Amygdala (tissue), 56 donors: ENCODE measurements around the gene RANBP1.

Experiments
- DNase-seq, 56 donors: peaks; one replicate each; lab custom pipeline; 2025; lab: John Stamatoyannopoulos, UW

Gene RANBP1

DNA sequence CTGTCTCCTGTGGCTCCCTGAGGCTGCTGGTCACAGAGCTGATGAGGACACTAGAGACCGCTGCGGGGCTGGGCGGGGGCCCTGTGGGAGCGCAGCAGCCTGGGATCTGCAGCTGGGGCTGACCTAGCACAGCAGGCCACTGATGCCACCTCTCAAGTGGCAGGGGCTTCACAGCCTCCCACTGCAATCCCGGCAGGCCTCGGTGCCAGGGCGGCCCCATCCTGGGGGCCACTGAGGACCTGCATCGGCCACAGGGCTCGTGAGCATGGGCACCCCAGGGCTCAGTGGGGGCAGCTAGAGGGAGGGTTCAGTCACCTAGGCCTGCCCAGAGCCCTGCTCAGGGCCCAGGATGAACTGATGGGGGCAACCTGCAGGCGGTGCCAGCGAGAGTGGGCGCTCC lies 49.5 kb downstream of the RANBP1 start:
- no peak for DNase-seq

DNA sequence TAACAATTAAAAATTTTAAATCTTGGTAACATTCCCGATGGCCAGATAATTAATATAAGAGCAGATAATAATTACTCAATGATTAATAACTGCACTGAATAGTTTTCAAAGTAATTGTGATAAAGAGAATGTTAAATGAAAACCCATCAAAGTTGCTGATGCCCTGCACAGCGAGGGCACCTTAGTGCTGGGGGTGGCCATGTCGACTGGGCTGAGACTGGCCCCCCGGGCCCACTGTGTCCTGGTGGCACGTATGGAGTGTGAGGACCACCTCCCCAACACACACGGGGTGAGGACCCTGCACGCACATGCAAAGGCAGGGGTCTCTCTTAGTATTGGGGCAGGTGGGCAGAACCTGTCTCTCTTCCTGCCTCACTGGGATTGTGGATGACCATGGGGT lies 50.0 kb downstream of the RANBP1 start:
- DNase-seq = no peak

DNA sequence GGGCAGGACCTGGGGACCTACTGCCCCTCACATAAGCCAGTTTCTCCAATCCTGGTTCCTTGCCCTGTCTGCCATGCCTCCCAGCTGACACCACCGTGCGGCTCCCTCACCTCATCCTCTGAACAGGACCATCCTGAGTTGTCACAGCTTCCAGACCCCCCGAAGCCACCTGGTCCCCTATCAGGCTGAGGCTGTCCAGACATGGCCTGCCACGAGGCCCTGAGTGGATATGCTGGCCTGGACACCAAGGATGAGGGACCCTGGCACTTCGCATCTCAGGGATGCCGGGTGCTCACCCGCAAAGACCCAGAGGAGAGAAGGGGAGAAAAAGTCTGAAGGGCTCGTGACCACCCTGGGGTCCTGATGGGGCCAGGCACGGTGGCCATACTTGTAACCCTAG lies 50.8 kb downstream of the RANBP1 start:
- DNase-seq = no peak

DNA sequence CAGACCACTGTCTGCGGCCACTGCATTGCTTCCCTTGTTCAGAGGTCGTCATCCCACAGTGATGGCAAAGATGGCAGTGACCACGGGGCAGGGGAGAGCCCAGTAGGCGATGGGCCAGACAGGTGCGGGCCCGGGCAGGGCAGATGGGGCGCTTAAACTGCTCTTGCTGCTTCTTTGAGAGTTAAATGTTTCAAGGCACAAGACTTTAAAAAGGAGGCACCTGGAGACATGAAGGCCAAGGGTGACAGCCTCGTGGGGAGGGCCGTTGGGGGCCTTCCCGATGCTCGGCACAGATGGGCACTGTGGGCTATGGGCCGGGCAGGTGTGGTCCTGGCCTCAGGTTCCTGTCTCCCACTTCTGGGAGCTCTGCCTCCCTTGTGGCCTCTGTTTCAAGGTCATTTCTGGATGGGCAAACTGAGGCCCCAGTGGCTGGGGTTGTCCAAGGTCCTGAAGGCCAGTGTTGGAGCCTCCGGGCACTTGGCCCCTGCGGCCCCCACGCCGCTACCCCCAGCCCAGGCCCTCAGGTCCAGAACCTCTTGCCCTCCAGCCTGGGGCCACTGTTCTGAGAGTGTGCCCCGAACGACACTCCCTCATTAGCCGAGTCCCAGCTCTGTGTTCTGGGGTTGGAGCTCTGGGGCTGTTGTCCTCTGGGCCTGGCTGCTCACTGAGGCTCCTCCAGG lies 51.9 kb downstream of the RANBP1 start:
- no peak for DNase-seq

DNA sequence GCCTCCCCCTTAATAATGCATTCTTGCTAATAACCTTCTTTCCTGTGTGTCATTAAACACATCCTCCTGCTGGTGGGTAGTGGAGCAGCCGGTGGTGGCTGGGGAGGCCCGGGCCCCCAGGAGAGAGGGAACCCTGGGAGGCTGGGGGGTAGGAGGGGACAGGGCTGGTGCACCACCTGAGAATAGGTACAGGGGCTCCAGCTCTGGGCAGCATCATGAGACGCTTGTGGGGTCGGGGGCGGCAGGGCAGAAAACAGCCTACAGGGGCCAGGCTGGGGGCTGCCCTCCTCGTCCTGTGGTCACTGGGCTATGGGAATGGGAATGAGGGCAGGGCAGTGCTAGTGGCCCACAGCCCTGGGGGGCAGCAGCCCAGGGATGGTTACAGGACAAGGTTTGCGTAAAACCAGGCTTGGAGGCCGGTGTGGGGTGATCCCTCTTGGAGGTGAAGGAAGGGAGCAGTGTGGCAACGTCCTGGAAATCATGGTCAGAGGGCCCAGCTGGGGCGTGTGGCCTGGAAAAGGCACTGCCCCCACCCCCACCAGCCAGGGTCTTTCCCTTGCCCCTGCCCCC lies 53.4 kb downstream of the RANBP1 start:
- DNase-seq = no peak

DNA sequence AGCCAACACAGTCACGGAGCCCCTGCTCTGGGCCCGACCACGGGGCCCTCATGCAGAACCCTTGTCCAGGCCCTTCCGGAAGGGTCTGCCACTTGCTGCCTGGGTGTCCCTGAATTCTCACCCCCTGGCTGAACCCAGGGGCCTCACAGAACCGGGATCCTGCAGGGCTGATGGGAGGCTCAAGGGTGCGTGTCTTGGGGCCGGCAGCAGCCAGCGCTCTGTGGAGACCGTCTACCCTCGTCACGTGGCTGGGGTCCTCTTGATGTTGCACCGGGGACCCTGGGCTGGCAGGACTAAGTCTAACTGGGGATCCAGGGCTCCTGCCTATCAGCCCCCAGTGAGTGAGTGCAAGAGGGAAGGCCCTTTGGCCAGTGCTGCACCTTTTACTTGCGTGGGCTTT lies 54.3 kb downstream of the RANBP1 start:
- no peak for DNase-seq

DNA sequence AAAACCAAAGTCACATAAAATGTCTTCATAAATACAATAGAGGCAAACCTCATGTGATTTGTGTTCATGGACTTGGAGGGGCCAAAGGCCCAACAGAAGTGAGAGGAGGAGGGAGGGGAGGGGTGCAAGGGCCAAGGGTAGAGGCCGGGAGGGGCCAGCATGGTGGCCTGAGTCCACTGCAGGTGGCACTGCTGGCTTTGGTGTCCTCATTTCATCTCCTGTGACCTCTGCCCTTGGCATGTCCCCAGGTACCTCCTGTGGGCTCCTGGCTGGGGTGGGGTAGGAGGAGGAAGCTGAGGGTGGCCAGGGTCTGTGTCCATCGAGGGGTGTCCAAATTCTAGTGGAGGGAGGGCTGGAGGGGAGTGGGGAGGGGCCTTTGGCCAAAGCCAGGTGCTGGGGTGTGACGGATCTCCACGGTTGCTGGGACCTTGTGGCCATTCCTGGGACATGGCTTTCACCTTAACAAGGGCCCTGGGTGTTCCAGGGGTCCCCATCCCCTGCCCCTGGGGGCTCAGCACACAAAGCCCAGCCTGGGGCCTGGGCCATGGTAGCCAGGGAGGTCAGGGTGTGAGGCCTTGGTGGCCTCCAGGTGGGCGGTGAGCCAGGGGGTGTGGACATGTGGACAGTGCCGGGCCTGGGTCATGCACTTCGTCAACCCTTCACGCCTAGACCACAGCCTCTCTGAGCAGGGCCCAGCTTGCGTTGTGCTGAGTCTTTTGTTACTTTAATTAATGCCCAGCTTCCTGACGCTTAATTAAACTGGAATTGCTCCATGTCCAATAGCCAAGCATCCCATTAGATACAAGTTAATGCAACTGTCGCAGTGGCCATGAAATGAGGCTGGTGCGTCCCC lies 55.6 kb downstream of the RANBP1 start:
- DNase-seq = no peak

DNA sequence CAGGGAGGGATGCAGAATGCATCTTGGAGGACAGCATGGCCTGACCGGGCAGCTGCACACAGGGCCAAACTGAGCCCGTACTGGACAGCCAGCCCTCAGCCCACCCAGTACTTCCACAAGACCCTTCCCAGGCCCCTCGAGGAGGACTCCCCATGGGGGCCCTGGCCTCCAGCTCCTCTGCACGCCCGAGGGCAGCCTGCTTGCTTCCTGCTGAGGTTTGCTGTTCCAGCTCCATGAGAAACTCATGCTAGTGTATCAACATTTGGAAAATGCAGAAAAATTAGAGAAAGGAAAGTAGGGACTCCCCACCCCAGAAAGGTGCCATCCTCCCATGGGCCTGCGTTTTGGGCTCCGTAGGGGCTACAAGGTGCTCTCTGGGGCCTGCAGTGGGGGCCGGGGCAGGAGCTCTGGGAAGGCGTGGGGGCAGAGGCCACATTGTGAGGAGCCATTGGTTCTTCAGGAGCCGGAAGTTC lies 56.3 kb downstream of the RANBP1 start:
- no peak for DNase-seq

DNA sequence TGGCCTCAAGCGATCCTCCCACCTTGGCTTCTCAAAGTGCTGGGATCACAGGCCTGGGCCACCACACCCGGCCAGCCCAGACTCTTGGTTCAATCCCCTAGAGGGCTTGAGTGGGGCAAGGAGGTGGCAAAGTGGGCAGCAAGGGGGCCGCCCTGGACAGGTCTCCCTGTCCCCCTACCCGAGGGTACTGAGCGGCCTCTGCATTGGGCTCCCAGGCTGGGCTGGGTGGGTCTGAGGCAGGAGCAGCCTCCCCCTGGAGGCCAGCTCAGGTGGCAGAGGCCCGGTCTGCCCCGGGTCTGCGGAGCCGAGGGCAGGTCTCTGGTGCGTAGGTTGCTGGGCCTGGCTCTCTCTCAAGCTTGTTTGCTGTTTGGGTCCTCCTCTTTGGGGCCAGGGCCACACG lies 57.3 kb downstream of the RANBP1 start:
- no peak for DNase-seq

DNA sequence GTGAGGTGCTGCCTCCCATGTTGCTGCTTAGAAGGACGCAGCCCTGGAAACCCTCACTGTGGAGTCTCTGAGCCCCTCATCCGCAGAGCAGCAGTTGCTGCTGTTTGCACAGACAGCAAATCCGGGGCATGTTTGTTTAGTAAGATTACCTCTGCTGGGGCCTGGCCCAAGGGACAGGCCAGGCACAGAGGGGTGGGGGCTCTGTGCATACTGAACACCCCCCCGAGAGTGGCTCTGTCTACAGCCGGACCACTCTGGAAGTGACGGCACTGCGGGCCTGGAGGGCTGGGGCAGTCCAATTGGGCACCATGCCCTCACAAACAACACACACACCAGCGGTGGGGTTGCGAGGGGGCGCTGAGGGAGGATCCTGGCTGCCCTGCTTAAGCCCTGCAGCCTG lies 57.9 kb downstream of the RANBP1 start:
- DNase-seq = no peak

DNA sequence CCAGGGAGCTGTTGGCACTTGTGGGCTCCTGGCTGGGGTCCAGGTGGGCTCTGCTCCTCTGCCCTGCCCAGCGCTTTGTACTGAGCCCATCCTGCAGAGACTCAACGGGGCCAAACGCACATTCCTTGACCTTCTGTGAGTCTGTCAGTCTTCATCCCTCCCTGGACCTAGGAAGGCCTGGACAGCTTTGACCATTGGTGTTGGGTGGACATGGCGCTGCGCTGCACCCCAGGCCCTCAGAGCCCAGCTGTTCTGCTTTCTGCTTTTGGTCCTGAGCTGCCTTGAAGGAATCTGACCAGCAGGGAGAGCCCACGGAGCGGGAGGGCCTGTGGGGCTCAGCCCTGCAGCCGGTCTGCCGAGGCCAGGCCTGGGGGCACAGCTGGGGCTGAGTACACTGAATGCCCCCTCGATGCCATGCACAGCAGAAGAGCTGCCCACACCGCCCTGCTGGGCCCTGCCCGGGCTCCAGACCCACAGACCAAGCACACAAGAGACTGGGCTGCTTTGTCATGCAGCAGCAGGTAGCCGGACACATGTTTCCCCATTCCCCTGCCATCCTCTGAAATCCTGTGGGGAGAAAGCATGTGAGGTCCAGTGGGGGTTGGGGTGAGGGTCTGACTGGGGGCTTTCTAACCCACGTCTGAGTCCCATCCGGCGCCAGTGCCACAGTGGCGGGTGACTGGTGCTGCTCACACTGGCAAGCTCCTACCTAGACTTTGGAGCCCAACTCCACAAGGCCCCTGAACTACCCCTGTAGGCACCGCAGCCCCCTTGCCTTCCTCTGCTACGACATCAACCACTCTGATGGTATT lies 59.1 kb downstream of the RANBP1 start:
- DNase-seq = no peak

DNA sequence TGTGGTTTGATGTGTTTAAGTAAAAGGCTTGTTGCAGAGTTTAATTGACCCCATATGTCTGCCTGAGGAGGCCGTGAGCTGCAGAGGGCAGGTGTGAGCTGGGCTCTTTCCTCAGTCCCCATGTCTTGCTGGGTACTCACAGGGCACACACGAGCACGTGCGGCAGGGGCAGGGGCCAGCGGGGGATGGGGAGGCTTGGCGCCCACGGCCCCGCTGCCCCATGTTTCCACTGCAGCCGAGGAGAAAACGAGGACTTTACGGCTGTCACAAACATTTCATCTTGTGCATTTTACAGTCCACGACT lies 59.6 kb downstream of the RANBP1 start:
- DNase-seq = no peak

DNA sequence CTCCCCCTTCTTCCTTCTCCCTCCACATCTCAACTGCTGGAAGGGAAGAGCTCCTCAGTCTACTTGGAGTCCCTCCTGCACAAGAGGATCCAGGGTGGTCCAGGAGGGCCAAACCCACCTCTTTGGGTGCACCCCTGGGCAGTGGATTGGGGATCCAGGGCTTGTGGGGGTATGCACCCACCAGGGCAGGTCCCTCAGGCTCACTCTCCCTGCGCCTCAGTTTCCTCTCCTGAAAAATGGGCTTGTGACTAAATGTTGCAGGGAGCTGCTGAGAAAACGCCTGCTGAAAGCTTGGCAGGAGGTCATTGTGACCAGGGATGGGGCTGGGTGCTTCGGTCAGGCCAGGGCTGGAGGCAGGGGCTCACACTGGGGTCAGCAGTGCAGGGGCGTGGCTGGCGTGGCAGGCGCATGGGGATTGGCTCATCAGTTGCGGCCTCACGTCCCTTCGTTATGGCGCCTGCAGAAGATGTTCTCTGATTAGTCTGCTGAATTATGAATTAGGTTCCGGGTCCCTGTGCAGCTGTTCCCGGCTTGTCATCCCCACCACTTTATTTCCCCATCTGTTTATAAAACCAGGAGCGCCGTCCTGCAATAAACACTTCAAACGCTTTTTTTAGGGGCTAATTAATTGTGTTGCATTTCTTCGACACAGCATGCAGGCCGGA lies 60.6 kb downstream of the RANBP1 start:
- no peak for DNase-seq
